GM18858 (cell line): ENCODE measurements around the gene DDX1.

ENCODE experiments used
- ATAC-seq: cut with Tn5 transposase; IDR thresholded peaks from one replicate; pipeline ENCODE4 v1.9.1; 2021; ENCODE audit not compliant: unreplicated experiment

The DDX1 gene

GRCh38 chr2:15562354-15563031 is 29.2 kb upstream of the DDX1 start:
- ATAC-seq: no peak

- ATAC-seq: no peak
These were observed 28.2 kb upstream of the DDX1 start for GRCh38 chr2:15563227-15564100.

DNA sequence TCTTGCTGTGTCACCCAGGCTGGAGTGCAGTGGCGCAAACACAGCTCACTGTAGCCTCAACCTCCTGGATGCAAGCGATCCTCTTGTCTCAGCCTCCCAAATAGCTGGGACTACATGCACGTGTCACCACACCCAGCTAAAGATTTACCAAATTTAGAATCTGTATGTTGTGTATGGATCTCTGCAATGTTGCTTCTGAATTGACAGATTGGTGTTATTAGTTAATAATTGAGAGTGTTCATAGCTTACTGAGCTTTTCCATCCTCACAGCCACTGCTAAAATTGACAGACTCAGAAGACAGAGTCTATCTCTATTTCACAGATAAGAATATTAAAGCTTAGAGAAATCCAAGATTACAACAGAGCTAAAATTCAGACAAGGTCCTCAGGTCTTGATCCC is 26.3 kb upstream of the DDX1 start:
- ATAC-seq: no peak

GRCh38 chr2:15565994-15566671 is 25.5 kb upstream of the DDX1 start:
- ATAC-seq: no peak

DNA sequence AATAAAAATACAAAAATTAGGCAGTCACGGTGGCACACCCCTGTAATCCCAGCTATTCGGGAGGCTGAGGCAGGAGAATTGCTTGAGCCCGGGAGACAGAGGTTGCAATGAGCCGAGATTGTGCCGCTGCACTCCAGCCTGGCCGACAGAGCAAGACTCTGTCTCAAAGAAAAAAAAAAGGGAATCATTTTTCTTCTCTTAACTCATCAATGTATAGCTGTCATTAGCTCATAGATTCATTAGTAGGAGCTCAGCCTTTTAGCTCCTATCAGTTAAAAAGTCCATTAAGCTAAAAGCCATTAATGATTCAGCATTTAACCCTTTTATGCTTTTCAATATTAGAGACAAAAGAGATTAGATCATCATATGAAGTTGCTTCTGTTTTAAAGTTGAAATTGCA is 24.8 kb upstream of the DDX1 start:
- no peak for ATAC-seq

DNA sequence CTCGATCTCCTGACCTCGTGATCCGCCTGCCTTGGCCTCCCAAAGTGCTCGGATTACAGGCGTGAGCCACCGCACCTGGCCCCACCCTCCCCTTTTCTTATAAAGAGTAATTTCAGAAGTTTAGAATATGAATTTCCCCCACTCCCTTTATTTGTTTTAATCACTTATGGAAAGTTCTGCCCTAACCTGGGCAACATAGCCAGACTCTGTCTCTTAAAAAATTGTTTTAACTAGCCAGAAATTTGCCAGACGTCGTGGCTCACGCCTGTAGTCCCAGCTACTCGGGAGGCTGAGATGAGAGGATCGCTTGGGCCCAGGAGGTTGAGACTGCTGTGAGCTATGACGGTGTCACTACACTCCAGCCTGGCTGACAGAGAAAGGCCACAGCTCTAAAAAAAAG is 22.8 kb upstream of the DDX1 start:
- no peak for ATAC-seq

DNA sequence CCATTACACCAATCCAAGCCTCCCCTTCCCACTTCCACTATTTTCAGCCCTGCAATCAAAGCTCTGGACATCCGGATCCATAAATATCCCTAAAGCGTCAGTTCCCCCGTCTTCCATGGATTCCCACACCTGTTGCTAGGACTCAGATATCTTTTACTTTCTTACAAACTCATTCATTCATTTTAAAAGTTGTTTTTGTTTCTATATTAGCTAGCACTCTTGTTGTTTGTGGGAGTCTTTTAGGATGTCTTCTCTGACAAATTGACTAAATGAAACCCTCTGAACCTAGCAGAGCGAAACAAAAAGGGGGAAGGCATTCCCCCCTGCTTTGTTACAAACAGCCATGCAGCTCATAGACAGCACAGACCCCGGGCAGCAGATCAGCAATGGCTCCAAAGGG is 21.6 kb upstream of the DDX1 start:
- ATAC-seq: no peak

GRCh38 chr2:15571729-15572128 is 19.9 kb upstream of the DDX1 start:
- ATAC-seq: no peak

GRCh38 chr2:15577071-15577735 is 14.5 kb upstream of the DDX1 start:
- ATAC-seq: peak; percentile 98

DNA sequence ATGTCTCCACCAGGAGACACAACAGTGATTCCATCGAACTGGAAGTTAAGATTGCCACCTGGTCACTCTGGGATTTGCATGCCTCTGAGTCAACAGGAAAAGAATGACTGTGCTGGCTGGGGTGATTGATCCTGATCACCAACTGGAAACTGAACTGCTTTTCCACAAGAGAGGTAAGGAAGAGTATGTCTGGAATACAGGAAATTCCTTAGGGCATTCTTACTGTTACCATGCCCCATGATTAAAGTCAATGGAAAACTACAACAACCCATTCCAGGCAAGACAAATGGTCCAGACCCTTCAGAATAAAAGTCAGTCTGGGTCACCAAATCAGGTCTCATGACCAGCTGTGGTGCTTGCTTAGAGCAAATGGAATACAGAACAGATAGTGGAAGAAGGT is 12.0 kb upstream of the DDX1 start:
- ATAC-seq: no peak

GRCh38 chr2:15580451-15580850 is 11.2 kb upstream of the DDX1 start:
- ATAC-seq: no peak

GRCh38 chr2:15582710-15583357 is 8.8 kb upstream of the DDX1 start:
- peak; percentile 44 for ATAC-seq

DNA sequence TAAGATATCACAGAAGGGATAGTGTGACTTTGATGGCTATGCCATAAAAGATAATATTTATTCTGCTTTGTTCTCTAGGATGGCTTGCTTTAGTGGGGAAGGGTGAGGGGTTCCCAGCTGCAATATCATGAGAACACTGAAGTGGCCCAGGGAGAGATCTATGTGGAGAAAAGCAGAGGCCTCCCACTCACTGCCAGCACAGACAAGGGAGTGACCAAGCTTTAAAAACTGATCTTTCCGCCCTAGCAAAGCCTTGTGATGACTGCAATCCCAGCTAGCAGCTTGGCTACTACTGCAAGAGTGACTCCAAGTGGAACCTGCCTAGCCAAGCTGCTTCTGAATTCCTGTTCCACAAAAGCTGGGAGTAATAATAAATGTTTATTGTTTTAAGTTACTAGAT is 7.8 kb upstream of the DDX1 start:
- no peak for ATAC-seq

DNA sequence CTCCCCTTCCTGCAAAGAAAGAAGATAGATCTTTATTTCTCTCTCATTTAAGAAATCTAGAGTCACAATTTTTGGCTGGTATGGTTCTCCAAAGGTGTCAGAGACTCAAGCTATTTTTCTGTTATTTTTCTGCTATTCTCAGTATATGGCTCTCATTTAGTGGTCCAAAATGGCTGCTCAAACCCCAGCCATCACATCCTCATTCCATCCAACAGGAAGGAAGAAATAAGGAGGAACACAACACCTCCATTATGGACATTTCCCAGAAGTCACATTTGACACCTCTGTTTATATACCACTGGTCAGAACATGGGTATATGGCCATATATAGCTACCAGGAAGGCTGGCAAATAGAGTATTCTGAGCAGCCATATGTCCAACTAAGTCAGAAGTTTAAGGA is 7.4 kb upstream of the DDX1 start:
- no peak for ATAC-seq

DNA sequence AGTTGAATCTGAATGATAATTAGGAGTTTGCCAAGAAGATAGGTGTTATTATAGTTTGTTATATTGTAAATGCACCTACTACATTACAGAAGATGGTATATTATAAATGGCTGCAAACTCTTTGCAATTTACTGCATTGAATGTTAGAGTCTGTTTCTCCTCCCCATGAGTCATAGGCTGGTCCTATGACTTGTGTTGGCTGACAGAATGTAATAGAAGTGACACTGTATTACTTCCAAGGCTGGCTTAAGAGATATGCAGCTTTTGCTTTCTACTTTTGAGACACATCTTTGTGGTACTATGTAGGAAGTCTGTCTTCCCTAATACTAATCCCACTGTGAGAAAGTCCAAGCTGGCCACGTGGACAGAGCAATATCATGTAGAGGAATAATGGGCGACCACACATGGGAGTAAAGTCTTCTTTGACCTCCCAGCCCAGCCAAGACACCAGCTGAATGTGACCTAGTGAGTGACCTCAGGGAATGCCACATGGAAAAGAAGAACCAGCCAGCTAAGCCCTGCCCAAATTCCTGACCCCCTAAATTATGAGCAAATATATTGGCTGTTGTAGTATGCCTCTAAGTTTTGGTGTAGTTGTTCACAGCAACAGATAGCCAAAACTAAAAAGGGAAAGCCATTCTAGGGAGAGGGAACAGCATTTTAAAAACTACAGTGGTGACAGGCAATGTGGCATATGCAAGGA is 6.8 kb upstream of the DDX1 start:
- ATAC-seq: no peak

- no peak for ATAC-seq
These were observed 3.2 kb upstream of the DDX1 start for GRCh38 chr2:15588329-15588919.

GRCh38 chr2:15591373-15591691 is 336 bp upstream of the DDX1 start:
- ATAC-seq: no peak

DNA sequence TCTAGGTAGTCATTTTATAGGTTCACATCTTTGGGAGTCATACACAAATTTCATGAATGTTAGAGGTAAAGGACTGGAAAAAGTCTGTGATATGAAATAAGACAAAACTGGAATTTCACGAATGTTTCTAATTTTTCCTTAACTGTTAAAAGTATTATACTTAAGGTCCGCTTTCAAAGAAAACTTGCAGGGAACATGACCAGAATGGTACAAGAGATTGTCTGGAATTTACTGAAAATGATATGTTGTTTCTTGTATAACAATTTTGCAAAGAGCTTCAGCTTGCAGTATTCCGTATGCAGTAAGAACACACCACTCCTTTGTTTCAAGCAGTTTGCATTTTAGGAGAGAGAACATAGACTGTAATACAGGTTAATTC is 1.6 kb downstream of the DDX1 start:
- ATAC-seq: no peak

DNA sequence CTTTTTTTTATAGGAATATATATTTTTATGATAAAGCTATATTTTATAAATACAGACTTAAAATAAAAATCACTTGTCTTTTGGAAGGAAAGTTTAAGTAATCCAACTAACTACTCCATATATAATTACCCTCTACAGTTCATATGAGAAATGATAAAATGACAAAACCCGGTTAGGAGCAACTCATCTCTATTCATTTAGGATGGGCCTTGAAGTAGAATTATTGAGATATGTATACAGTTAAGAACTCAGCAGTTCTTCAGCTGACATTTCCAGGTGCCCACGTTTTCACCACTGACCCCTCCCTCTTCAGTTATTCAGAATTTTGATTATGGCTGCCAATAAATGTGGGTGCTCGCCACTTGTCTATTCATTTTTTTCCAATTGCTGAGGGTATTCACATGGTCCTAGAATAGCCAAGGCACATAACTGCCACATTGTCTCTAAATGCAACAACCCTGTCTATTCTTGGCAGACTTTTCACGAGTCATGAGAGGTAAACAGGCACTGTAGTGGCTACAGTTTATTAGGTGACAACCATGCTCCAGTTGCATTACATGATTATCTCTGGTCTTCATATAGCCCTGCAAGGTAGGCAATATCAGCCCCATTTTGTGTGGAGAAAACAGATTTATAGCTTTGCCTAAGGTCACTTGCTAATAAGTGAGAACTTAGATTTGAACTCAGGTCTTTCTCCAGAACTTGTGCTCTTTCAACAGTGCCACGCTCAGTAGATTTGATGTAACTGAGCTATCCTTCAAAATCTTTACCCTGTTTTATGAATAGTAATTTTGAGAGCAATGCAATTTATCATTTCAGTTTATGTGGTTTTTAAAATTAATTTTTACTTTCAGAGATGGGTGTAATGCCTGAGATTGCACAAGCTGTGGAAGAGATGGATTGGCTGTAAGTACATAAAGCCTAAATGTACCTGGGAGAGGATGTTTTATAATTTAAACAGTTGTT is 2.9 kb downstream of the DDX1 start:
- ATAC-seq: no peak
